Measurements from ENCODE around the gene NPW.

The NPW gene

DNA sequence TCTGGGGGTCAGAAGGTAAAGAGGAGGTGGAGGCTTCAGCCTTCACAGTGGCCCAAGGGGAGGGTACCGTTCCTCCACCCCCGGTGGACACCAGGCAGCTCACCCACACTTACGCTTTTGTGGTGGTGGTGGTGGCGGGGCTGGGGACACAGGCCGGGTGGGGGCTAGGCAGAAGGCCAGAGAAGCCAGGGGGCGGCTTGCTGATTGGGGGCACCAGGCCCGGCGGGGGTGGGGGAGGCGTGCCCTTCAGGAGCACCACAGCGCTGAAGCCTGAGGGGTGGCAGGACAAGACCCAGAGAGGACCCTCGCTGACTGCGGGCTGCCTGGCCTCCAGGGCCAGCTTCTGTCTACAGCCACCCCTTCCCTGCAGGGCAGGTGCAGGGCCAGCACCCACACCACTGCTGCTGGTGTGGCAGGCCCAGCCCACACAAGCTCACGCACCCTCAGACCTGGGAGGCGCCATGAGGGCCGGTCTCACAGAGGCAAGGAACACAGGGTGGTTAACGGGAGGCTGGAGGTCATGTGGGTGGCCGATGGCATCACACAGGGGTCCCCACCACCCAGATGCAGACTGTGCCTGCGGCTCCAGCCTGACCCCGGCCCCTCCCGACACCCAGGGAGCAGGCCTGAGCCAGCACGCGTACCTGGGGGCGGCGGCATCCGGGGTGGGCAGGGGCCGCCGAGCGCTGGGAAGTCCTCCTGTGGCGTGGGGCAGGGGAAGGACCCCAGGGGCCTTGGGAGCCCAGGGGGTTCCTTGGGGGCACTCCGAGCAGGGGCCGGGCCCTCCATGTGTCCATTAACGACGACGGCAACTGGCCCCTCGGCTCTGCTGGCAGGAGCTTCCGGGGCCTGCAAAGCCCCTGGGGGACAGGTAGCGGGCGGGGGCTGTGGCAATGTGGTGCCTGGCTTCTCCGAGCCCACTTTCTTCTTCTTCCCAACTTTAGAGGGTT lies 20.5 kb upstream of the NPW start:
- TF ChIP-seq, protein P1, sequence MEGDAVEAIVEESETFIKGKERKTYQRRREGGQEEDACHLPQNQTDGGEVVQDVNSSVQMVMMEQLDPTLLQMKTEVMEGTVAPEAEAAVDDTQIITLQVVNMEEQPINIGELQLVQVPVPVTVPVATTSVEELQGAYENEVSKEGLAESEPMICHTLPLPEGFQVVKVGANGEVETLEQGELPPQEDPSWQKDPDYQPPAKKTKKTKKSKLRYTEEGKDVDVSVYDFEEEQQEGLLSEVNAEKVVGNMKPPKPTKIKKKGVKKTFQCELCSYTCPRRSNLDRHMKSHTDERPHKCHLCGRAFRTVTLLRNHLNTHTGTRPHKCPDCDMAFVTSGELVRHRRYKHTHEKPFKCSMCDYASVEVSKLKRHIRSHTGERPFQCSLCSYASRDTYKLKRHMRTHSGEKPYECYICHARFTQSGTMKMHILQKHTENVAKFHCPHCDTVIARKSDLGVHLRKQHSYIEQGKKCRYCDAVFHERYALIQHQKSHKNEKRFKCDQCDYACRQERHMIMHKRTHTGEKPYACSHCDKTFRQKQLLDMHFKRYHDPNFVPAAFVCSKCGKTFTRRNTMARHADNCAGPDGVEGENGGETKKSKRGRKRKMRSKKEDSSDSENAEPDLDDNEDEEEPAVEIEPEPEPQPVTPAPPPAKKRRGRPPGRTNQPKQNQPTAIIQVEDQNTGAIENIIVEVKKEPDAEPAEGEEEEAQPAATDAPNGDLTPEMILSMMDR (IDR thresholded peaks at IDR 0.05) = no peak
- no peak for TF ChIP-seq ZFX (IDR thresholded peaks at IDR 0.05; ENCODE audit: borderline replicate concordance)
- H3K27ac ChIP-seq = no peak overlapping the region

DNA sequence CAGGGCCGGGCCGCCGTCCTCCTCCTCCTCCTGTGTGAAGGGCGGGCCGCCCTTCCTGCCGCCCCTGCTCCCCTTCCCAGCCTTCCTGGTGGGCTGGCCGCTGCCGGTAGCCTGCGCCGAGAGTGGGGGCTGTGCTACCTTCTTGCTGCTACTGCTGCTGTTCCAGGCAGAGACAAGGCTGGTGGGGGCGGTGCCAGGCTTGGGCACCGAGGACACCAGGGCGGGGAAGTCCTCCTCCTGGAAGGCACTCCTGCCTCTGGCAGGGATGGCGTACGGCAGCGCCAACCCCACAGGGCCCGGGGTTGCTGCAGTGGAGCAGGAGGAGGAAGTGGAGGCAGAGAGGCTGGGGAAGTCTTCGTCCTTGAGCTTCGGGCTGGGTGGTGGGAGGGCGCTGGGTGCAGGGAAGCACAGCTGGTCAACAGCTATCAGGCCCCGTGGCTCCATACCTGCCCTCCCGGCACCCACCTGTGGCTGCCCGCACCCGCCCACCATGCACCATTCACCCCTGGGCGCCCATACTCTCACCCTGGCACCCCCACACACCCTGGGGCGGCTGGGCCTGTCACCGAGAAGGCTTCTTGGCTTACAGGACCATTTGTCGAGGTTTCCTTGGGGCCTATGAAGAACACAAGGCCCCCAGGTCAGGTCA lies 19.6 kb upstream of the NPW start:
- no peak overlapping the region for H3K27ac ChIP-seq
- TF ChIP-seq ZFX (IDR thresholded peaks at IDR 0.05; ENCODE audit: borderline replicate concordance) = no peak
- TF ChIP-seq, protein P1 (IDR thresholded peaks at IDR 0.05) = no peak

DNA sequence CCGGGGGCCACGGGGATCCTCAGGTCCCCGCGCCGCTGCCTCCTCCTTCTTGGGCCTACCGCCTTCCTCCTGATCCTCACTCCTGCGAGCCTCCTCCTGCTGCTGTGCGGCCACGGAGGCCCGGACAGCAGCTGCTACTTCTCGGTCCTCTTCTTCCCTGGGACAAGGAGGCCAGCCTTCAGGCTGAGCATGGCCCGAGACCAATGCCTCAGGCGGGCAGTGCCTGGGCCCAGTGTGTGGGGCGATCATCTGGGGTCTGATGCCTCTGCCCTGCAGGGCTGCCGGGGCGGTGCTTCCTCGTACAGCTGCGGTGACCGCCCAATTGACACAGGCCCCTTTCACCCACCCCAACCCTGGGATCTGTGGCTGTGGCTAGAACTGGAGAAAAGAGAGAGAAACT lies 18.6 kb upstream of the NPW start:
- TF ChIP-seq, protein P1 (IDR thresholded peaks at IDR 0.05) = no peak
- TF ChIP-seq ZFX (IDR thresholded peaks at IDR 0.05; ENCODE audit: borderline replicate concordance) = no peak
- no peak overlapping the region for H3K27ac ChIP-seq

DNA sequence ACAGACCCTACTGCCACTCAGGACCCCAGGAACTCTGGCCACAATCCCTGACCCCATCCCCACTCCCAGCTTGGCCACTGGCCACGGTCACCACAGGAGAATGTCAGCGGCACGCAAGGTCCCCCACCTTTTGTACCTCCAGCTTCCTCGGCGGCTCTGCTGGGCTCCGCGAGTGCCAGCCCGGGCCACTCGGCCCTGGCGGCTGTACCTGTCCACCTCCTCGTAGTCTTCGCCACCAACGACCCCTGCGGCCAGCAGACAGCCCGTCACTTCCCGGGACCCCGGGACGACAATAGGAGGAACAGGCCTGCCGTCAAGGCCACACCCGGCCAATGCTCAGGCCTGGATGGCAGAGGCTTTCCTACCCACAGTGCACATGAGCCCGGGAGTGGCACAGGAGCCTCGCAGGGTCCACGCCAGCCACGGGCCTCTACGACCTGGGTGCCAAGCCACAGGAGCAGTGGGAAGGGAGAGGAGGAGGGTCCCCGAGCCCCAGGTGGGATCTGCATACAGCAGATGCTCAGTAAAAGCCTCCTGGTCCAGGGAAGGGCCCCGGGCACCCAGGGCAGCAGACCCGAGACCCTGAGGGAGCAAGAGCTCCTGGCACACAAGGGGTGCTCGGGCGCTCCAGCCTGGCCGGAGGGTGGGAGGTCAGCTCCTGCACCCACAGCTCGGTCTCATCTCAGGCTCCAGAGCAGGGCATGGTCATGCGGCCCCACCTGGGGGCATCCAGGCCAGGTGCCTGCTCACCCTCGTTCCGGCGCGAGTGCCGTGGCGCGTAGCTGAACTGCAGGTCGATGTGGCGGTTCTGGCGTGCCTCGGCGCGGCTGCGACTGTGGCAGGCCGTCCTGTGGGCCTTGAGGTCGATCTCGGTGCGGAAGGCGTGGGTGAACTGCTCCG lies 17.9 kb upstream of the NPW start:
- no peak for TF ChIP-seq ZFX (IDR thresholded peaks at IDR 0.05; ENCODE audit: borderline replicate concordance)
- TF ChIP-seq, protein P1 (IDR thresholded peaks at IDR 0.05) = no peak
- no peak overlapping the region for H3K27ac ChIP-seq

DNA sequence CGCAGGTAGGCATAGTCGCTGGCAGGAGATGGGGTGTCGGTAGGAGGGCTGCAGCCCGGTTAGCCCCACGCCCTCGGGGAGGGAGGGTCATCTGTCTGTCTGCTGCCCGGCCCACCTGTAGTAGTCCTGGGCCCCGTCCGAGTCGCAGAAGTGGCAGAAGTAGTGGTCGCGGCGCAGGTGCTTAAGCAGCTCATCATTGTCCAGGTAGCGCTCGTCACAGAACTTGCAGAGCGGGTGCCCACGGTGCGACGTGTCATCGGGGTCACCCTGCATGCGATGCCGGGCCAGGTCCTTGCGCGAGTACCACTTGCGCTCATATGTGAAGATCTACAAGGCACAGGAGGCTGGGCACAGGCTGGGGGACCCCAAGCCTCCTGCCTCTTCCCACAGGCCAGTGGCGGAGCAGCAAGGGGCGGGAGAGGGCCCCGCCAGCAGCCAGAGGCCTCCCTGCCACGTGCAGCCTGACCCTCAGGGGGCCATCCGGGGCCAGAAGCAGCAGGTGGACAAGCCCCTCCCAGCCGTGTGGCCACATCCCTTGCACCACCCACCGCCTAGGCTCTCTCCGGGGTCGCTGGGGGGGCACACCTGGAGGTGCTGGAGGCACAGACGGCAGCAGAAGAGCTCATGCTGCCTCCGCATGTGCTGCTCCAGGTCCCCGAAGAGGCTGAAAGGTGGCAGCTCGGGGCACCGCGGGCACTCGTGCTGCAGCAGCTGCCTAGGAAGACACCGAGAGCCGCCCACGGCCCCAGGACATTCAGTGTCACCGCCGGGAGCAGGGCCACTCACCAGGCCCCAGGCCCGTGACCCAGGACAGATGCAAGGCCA lies 17.0 kb upstream of the NPW start:
- no peak overlapping the region for H3K27ac ChIP-seq
- TF ChIP-seq, protein P1 (IDR thresholded peaks at IDR 0.05) = no peak
- TF ChIP-seq ZFX (IDR thresholded peaks at IDR 0.05; ENCODE audit: borderline replicate concordance) = no peak

DNA sequence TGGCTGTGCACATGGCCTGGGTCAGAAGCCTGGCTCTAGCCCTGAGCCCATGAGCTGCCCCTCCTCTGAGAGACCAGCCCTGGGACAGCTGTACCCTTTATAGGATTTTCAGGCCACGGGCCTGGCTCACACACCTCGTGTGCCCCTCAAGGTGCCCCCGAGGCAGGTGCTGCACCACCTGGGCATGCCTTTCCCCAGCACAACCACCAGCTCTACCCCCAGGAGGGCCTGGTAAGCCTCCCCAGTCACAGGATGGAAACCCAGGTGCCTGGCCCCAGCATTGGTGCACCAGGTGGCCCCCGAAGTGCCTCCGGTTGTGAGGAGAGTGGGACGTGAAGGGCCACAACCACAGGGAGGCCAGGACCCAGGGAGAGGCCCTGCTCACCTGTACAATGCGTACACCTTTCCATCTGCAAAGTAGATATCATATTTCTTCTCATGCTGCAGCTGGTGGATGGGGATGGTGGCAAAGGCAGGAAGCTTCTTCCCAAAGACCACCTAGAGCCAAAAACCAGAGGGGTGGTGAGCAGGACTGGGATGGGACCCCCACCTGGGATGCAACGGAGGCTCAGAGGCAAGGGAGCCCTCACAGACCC lies 16.3 kb upstream of the NPW start:
- TF ChIP-seq ZFX (IDR thresholded peaks at IDR 0.05; ENCODE audit: borderline replicate concordance) = no peak
- TF ChIP-seq, protein P1 (IDR thresholded peaks at IDR 0.05) = no peak
- peak overlapping the region; percentile 64; the same call in 1 of the 2 replicates for H3K27ac ChIP-seq
